NCI-H524 treated with DMSO at 0.1 percent for 48 hours (cell line): ENCODE data around the gene RNF214.

Source experiments
- DNase-seq: peaks from one replicate; lab custom pipeline; 2025; lab: John Stamatoyannopoulos, UW

Gene RNF214

GRCh38 chr11:117282956-117283355 lies 50.5 kb downstream of the RNF214 start:
- DNase-seq = no peak

- DNase-seq = no peak
Observed at GRCh38 chr11:117284053-117284452, 51.6 kb downstream of the RNF214 start.

GRCh38 chr11:117286588-117286987 lies 54.1 kb downstream of the RNF214 start:
- no peak for DNase-seq

- DNase-seq = no peak
Observed at GRCh38 chr11:117287668-117288067, 55.2 kb downstream of the RNF214 start.

- no peak for DNase-seq
Observed at GRCh38 chr11:117289795-117290194, 57.3 kb downstream of the RNF214 start.

- DNase-seq = no peak
Observed at GRCh38 chr11:117290809-117291396, 58.4 kb downstream of the RNF214 start, which contains the start of gene BACE1-AS. Gene BACE1-AS, plus strand, starts transcription at chr11:117291346.

GRCh38 chr11:117292616-117293015 lies 60.1 kb downstream of the RNF214 start:
- DNase-seq = no peak

GRCh38 chr11:117295438-117296137 lies 63.1 kb downstream of the RNF214 start:
- no peak for DNase-seq

- no peak for DNase-seq
Observed at GRCh38 chr11:117296881-117297280, 64.4 kb downstream of the RNF214 start.

- DNase-seq = no peak
Observed at GRCh38 chr11:117298195-117298594, 65.7 kb downstream of the RNF214 start.

GRCh38 chr11:117299351-117300282 lies 67.1 kb downstream of the RNF214 start:
- DNase-seq = no peak

- DNase-seq = no peak
Observed at GRCh38 chr11:117300283-117300663, 67.8 kb downstream of the RNF214 start.

GRCh38 chr11:117300773-117301172 lies 68.3 kb downstream of the RNF214 start:
- DNase-seq = no peak

- DNase-seq = no peak
Observed at GRCh38 chr11:117302228-117302627, 69.8 kb downstream of the RNF214 start.

GRCh38 chr11:117303101-117303500 lies 70.6 kb downstream of the RNF214 start:
- no peak for DNase-seq

- no peak for DNase-seq
Observed at GRCh38 chr11:117303646-117304315, 71.3 kb downstream of the RNF214 start.

GRCh38 chr11:117305145-117305544 lies 72.7 kb downstream of the RNF214 start:
- no peak for DNase-seq

- no peak for DNase-seq
Observed at GRCh38 chr11:117309310-117309709, 76.8 kb downstream of the RNF214 start.

- no peak for DNase-seq
Observed at GRCh38 chr11:117313091-117313490, 80.6 kb downstream of the RNF214 start.

GRCh38 chr11:117313828-117314768 lies 81.6 kb downstream of the RNF214 start:
- no peak for DNase-seq

GRCh38 chr11:117314840-117315239 lies 82.4 kb downstream of the RNF214 start:
- no peak for DNase-seq
